ENCODE measurements around the gene KDM3B.

Gene KDM3B

GRCh38 chr5:138425079-138425478, 72.6 kb downstream of the KDM3B start:
- Histone ChIP-seq H3K4me1 (ENCODE audit: control insufficient read depth, low read length) (no peaks in the 10 kb centered on the region), H3K27me3 (ENCODE audit: control insufficient read depth, low read length) (no peaks in the 10 kb centered on the region), H3K4me2 (ENCODE audit: low read length) (no peak overlapping the region), H3K9me3 (ENCODE audit: control insufficient read depth, insufficient read depth, low read length) (no peaks in the 10 kb centered on the region), H3K9me2 (replicated peaks; ENCODE audit: control insufficient read depth, low read length) (no peaks in the 10 kb centered on the region), H4K20me1 (ENCODE audit: control insufficient read depth, insufficient read depth, low read depth, low read length) (no peaks in the 10 kb centered on the region), H3K4me3 (ENCODE audit: low read length) (no peak overlapping the region), H3K36me3 (ENCODE audit: control insufficient read depth, low read length) (peaks cover 81% of the 10 kb centered on the region), H3F3A (ENCODE audit: control insufficient read depth, insufficient read depth) (no peaks in the 10 kb centered on the region), H3K27ac (ENCODE audit: low read depth, low read length) (no peak overlapping the region), H3K79me2 (ENCODE audit: control insufficient read depth, low read length) (no peaks in the 10 kb centered on the region)
- no peak for TF ChIP-seq CTCF (IDR thresholded peaks at IDR 0.05; ENCODE audit: low read depth, low read length, poor library complexity, severe bottlenecking)
- TF ChIP-seq EZH2phosphoT487 (IDR thresholded peaks at IDR 0.05; ENCODE audit: borderline replicate concordance, low read length), result no peak

GRCh38 chr5:138435943-138436342, 83.5 kb downstream of the KDM3B start:
- H3F3A ChIP-seq (ENCODE audit: control insufficient read depth, insufficient read depth), result peaks cover 19% of the 10 kb centered on the region
- H3K9me2 ChIP-seq (replicated peaks; ENCODE audit: control insufficient read depth, low read length), result no peaks in the 10 kb centered on the region
- H3K4me2 ChIP-seq (ENCODE audit: low read length), result no peak overlapping the region
- H3K36me3 ChIP-seq (ENCODE audit: control insufficient read depth, low read length), result peaks cover 41% of the 10 kb centered on the region
- no peaks in the 10 kb centered on the region for H3K79me2 ChIP-seq (ENCODE audit: control insufficient read depth, low read length)
- H3K27ac ChIP-seq (ENCODE audit: low read depth, low read length), result no peak overlapping the region
- no peak for TF ChIP-seq CTCF (IDR thresholded peaks at IDR 0.05; ENCODE audit: low read depth, low read length, poor library complexity, severe bottlenecking)
- H3K27me3 ChIP-seq (ENCODE audit: control insufficient read depth, low read length), result 0 out of 2 replicates have a peak, but pooled peaks cover 5% of the 10 kb centered on the region
- H3K4me1 ChIP-seq (ENCODE audit: control insufficient read depth, low read length), result peaks cover 12% of the 10 kb centered on the region
- no peaks in the 10 kb centered on the region for H3K9me3 ChIP-seq (ENCODE audit: control insufficient read depth, insufficient read depth, low read length)
- H3K4me3 ChIP-seq (ENCODE audit: low read length), result no peak overlapping the region
- peaks cover 10% of the 10 kb centered on the region; the same call in 1 of the 2 replicates for H4K20me1 ChIP-seq (ENCODE audit: control insufficient read depth, insufficient read depth, low read depth, low read length)

GRCh38 chr5:138438003-138438723, 85.7 kb downstream of the KDM3B start:
- Histone ChIP-seq H3K4me2 (ENCODE audit: low read length) (peak overlapping the region; percentile 90), H3K9me2 (replicated peaks; ENCODE audit: control insufficient read depth, low read length) (no peaks in the 10 kb centered on the region), H3K79me2 (ENCODE audit: control insufficient read depth, low read length) (no peaks in the 10 kb centered on the region), H3F3A (ENCODE audit: control insufficient read depth, insufficient read depth) (peaks cover 19% of the 10 kb centered on the region), H3K4me1 (ENCODE audit: control insufficient read depth, low read length) (peaks cover 12% of the 10 kb centered on the region), H3K27ac (ENCODE audit: low read depth, low read length) (no peak overlapping the region), H4K20me1 (ENCODE audit: control insufficient read depth, insufficient read depth, low read depth, low read length) (peaks cover 10% of the 10 kb centered on the region; the same call in 1 of the 2 replicates), H3K4me3 (ENCODE audit: low read length) (peak overlapping the region; percentile 73), H3K27me3 (ENCODE audit: control insufficient read depth, low read length) (0 out of 2 replicates have a peak, but pooled peaks cover 5% of the 10 kb centered on the region), H3K36me3 (ENCODE audit: control insufficient read depth, low read length) (peaks cover 27% of the 10 kb centered on the region), H3K9me3 (ENCODE audit: control insufficient read depth, insufficient read depth, low read length) (no peaks in the 10 kb centered on the region)
- TF ChIP-seq EZH2phosphoT487 (IDR thresholded peaks at IDR 0.05; ENCODE audit: borderline replicate concordance, low read length) (no peak), CTCF (IDR thresholded peaks at IDR 0.05; ENCODE audit: low read depth, low read length, poor library complexity, severe bottlenecking) (no peak)
